Gastrocnemius medialis (tissue), 4 donors: Measurements from ENCODE around the gene PKM.

ENCODE experiments used
- CTCF ChIP-seq, 5 experiments: fragments of 450-650 bp in 3 of 5; fragments of 200-600 bp in 2 of 5; sonication (generic) in 2 of 5; IDR thresholded peaks in 4 of 5; conservative IDR thresholded peaks in 1 of 5; 1 replicate in 4 of 5; 2 replicates in 1 of 5; pipeline ENCODE4 v1.5.1; 2016 to 2019; ENCODE audit warnings: antibody characterized with exemption in 5 of 5, mild to moderate bottlenecking in 3 of 5, moderate library complexity in 3 of 5
- POLR2A ChIP-seq, 2 donors: fragments of 450-650 bp; IDR thresholded peaks; one replicate each; pipeline ENCODE4 v1.6.1; 2017; ENCODE audit warnings: antibody characterized with exemption in 2 of 2, mild to moderate bottlenecking in 2 of 2, moderate library complexity in 2 of 2

GRCh38 chr15:72205896-72206676 lies 24.9 kb downstream of the PKM start:
- no peak for TF ChIP-seq CTCF (IDR thresholded peaks at IDR 0.05 in 4 of 5, conservative IDR thresholded peaks at IDR 0.05 in 1 of 5)
- no peak for TF ChIP-seq POLR2A (IDR thresholded peaks at IDR 0.05)
